ENCODE results near the gene CCDC187. TPM values are rescaled to one million over a fixed set of nuclear protein-coding genes. Genes with fewer than 3 reads are reported as not detected.

CCDC187 gene
- total and polyA plus RNA-seq, 2 of the 13 experiments (the other 11 are each of a cell fraction or from before 2014, with no cell fraction given), result 0.03 to 0.13 TPM

DNA sequence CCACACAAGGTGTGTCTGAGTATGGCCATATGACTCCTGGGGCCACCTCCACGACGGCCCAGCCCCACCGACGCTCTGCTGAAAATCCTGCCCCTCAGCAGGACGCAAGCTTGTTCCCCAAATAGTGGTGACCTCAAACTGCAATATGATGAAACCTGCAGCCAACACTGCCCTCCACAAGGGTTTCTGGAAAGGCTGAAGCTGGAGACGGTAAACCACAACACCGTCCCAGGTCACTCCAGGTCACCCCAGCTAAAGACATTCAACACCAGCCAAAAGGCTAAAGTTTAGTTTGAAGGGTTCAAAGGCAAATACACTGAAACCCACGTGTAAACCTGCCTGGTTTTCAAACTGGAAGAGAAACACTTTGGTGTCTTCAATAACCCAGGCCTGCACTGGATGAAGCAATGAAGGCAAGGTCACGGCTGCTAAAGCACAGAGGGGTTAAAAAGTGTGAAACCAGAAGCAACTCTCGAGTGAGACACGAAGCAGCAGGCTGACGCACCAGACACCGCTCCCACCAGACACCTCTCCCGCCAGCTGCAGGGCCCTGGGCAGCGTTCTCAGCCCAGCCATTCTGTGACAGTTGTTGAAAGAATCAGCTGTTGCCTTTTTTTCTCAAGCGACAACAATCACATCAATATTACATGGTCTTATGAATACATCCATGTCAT is 97.2 kb downstream of the CCDC187 start (continued):
- TF ChIP-seq, protein P1, sequence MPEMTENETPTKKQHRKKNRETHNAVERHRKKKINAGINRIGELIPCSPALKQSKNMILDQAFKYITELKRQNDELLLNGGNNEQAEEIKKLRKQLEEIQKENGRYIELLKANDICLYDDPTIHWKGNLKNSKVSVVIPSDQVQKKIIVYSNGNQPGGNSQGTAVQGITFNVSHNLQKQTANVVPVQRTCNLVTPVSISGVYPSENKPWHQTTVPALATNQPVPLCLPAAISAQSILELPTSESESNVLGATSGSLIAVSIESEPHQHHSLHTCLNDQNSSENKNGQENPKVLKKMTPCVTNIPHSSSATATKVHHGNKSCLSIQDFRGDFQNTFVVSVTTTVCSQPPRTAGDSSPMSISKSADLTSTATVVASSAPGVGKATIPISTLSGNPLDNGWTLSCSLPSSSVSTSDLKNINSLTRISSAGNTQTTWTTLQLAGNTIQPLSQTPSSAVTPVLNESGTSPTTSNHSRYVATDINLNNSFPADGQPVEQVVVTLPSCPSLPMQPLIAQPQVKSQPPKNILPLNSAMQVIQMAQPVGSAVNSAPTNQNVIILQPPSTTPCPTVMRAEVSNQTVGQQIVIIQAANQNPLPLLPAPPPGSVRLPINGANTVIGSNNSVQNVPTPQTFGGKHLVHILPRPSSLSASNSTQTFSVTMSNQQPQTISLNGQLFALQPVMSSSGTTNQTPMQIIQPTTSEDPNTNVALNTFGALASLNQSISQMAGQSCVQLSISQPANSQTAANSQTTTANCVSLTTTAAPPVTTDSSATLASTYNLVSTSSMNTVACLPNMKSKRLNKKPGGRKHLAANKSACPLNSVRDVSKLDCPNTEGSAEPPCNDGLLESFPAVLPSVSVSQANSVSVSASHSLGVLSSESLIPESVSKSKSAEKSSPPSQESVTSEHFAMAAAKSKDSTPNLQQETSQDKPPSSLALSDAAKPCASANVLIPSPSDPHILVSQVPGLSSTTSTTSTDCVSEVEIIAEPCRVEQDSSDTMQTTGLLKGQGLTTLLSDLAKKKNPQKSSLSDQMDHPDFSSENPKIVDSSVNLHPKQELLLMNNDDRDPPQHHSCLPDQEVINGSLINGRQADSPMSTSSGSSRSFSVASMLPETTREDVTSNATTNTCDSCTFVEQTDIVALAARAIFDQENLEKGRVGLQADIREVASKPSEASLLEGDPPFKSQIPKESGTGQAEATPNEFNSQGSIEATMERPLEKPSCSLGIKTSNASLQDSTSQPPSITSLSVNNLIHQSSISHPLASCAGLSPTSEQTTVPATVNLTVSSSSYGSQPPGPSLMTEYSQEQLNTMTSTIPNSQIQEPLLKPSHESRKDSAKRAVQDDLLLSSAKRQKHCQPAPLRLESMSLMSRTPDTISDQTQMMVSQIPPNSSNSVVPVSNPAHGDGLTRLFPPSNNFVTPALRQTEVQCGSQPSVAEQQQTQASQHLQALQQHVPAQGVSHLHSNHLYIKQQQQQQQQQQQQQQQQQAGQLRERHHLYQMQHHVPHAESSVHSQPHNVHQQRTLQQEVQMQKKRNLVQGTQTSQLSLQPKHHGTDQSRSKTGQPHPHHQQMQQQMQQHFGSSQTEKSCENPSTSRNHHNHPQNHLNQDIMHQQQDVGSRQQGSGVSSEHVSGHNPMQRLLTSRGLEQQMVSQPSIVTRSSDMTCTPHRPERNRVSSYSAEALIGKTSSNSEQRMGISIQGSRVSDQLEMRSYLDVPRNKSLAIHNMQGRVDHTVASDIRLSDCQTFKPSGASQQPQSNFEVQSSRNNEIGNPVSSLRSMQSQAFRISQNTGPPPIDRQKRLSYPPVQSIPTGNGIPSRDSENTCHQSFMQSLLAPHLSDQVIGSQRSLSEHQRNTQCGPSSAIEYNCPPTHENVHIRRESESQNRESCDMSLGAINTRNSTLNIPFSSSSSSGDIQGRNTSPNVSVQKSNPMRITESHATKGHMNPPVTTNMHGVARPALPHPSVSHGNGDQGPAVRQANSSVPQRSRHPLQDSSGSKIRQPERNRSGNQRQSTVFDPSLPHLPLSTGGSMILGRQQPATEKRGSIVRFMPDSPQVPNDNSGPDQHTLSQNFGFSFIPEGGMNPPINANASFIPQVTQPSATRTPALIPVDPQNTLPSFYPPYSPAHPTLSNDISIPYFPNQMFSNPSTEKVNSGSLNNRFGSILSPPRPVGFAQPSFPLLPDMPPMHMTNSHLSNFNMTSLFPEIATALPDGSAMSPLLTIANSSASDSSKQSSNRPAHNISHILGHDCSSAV (CRISPR knock-in tag; IDR thresholded peaks at IDR 0.05; ENCODE audit: borderline replicate concordance), result no peak
- peak; percentile 22; the same call in 1 of the 2 replicates for TF ChIP-seq HNF4A (CRISPR knock-in tag; IDR thresholded peaks at IDR 0.05)

DNA sequence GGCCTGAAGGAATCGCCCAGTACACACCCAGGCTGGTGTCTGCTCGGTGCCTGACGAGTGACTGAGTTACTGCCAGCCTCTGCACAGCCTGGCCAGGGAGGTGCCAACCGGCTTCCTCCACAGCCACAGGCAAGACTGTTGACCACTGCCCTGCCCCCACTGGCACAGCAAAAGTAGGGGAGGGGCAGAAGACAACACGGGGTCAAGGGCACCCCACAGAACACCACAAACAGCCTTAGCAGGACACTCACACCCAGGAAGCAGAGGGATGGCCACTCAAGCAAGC is 98.2 kb downstream of the CCDC187 start:
- Histone ChIP-seq H3K4me3 (replicated peaks in 1 of 3; ENCODE audit: insufficient read depth in 1 of 3, low read depth in 2 of 3, low read length in 3 of 3) (no peak overlapping the region), H4K20me1 (ENCODE audit: insufficient read depth, low read length) (peaks cover 38% of the 10 kb centered on the region; the same call in 1 of the 2 replicates), H3K79me2 (ENCODE audit: insufficient read depth, low read length) (no peaks in the 10 kb centered on the region), H3K36me3 (replicated peaks in 1 of 2; ENCODE audit: control insufficient read depth in 1 of 2, insufficient read depth in 2 of 2, low read length in 2 of 2) (peaks cover 7 to 17% of the 10 kb centered on the region in 2 experiments; a peak in 4 of 5 replicates), H3K9me3 (ENCODE audit: low read length) (no peaks in the 10 kb centered on the region), H3K27me3 (ENCODE audit: control insufficient read depth in 1 of 2, insufficient read depth in 2 of 2, low read length in 2 of 2) (peaks cover 7 to 32% of the 10 kb centered on the region in 2 experiments; a peak in 4 of 5 replicates), H3K4me1 (ENCODE audit: insufficient read depth, low read length) (peaks cover 12% of the 10 kb centered on the region), H2AFZ (ENCODE audit: low read length) (no peak overlapping the region), H3K27ac (ENCODE audit: extremely low read length, insufficient read depth, low read length) (no peak overlapping the region), H3K4me2 (ENCODE audit: low read depth, low read length) (no peak overlapping the region), H3K9ac (ENCODE audit: insufficient read depth, low read depth, low read length) (no peak overlapping the region)
- CTCF ChIA-PET (ENCODE audit: low intra/inter-chr PET ratio, low total read pairs), result no interaction called here
- no peak for DNase-seq (ENCODE audit: low spot score)
- no TSS peak for BruUV-seq (replicated peaks)
- no peak for FAIRE-seq
- in situ Hi-C loops (cut with HindIII; ENCODE audit: extremely low pct_ligation_motif_present, low pct_unique_long_range_greater_than_20kb) (no loop called here), intact Hi-C loops (cut with micrococcal nuclease; ENCODE audit: unreplicated experiment) (no loop called here)
- POLR2A ChIA-PET, result no interaction called here
- no peak for ATAC-seq
- 100% methylated on average over 1 of the region's 5 CpGs for WGBS (ENCODE audit: low lambda C conversion rate)
- TF ChIP-seq, protein P2, sequence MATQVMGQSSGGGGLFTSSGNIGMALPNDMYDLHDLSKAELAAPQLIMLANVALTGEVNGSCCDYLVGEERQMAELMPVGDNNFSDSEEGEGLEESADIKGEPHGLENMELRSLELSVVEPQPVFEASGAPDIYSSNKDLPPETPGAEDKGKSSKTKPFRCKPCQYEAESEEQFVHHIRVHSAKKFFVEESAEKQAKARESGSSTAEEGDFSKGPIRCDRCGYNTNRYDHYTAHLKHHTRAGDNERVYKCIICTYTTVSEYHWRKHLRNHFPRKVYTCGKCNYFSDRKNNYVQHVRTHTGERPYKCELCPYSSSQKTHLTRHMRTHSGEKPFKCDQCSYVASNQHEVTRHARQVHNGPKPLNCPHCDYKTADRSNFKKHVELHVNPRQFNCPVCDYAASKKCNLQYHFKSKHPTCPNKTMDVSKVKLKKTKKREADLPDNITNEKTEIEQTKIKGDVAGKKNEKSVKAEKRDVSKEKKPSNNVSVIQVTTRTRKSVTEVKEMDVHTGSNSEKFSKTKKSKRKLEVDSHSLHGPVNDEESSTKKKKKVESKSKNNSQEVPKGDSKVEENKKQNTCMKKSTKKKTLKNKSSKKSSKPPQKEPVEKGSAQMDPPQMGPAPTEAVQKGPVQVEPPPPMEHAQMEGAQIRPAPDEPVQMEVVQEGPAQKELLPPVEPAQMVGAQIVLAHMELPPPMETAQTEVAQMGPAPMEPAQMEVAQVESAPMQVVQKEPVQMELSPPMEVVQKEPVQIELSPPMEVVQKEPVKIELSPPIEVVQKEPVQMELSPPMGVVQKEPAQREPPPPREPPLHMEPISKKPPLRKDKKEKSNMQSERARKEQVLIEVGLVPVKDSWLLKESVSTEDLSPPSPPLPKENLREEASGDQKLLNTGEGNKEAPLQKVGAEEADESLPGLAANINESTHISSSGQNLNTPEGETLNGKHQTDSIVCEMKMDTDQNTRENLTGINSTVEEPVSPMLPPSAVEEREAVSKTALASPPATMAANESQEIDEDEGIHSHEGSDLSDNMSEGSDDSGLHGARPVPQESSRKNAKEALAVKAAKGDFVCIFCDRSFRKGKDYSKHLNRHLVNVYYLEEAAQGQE (IDR thresholded peaks at IDR 0.05; ENCODE audit: borderline replicate concordance in 1 of 2, low read depth in 1 of 2, low read length in 2 of 2), result peak in 1 of 2 experiments; percentile 1; a peak in 1 of 4 replicates
- TF ChIP-seq MED13 (CRISPR knock-in tag; IDR thresholded peaks at IDR 0.05) (no peak), PLRG1 (conservative IDR thresholded peaks at IDR 0.05) (no peak), EED (CRISPR knock-in tag; IDR thresholded peaks at IDR 0.05) (no peak), ZNF326 (CRISPR knock-in tag; IDR thresholded peaks at IDR 0.05; ENCODE audit: borderline replicate concordance) (no peak), DNMT3B (CRISPR knock-in tag; conservative IDR thresholded peaks at IDR 0.05) (no peak), NFKBIZ (CRISPR knock-in tag; IDR thresholded peaks at IDR 0.05) (no peak), AGO2 (optimal IDR thresholded peaks at IDR 0.05; ENCODE audit: low read depth, low read length) (peak; percentile 75)
